NCI-H2081 treated with DMSO at 0.1 percent for 48 hours (cell line): ENCODE results near the gene CHN2.

ENCODE experiments used
- DNase-seq: peaks from one replicate; lab custom pipeline; 2025; lab: John Stamatoyannopoulos, UW

CHN2 gene

GRCh38 chr7:29405891-29406290 is 211.3 kb downstream of the CHN2 start:
- no peak for DNase-seq

- DNase-seq = no peak
Observed at GRCh38 chr7:29406366-29406765, 211.8 kb downstream of the CHN2 start.

GRCh38 chr7:29408841-29409243 is 214.3 kb downstream of the CHN2 start:
- peak; percentile 67 for DNase-seq

GRCh38 chr7:29410996-29411395 is 216.4 kb downstream of the CHN2 start:
- no peak for DNase-seq

GRCh38 chr7:29412912-29413311 is 218.3 kb downstream of the CHN2 start:
- DNase-seq = no peak

GRCh38 chr7:29413626-29414136 is 219.1 kb downstream of the CHN2 start:
- no peak for DNase-seq

- no peak for DNase-seq
Observed at GRCh38 chr7:29414216-29414615, 219.6 kb downstream of the CHN2 start.

- DNase-seq = no peak
Observed at GRCh38 chr7:29415215-29415614, 220.6 kb downstream of the CHN2 start.

GRCh38 chr7:29416276-29416937 is 221.8 kb downstream of the CHN2 start:
- DNase-seq = no peak

- no peak for DNase-seq
Observed at GRCh38 chr7:29416938-29417305, 222.3 kb downstream of the CHN2 start.

- no peak for DNase-seq
Observed at GRCh38 chr7:29418056-29418455, 223.5 kb downstream of the CHN2 start.

GRCh38 chr7:29418651-29419050 is 224.1 kb downstream of the CHN2 start:
- no peak for DNase-seq

- no peak for DNase-seq
Observed at GRCh38 chr7:29420011-29420410, 225.4 kb downstream of the CHN2 start.

- no peak for DNase-seq
Observed at GRCh38 chr7:29421010-29421956, 226.7 kb downstream of the CHN2 start.

- DNase-seq = no peak
Observed at GRCh38 chr7:29422829-29423228, 228.3 kb downstream of the CHN2 start.

- DNase-seq = no peak
Observed at GRCh38 chr7:29424295-29424983, 229.9 kb downstream of the CHN2 start.

GRCh38 chr7:29424984-29425309 is 230.4 kb downstream of the CHN2 start:
- no peak for DNase-seq

GRCh38 chr7:29426587-29426986 is 232.0 kb downstream of the CHN2 start:
- DNase-seq = no peak

GRCh38 chr7:29429401-29429800 is 234.8 kb downstream of the CHN2 start:
- no peak for DNase-seq

GRCh38 chr7:29430279-29430949 is 235.8 kb downstream of the CHN2 start:
- DNase-seq = no peak

GRCh38 chr7:29431686-29432085 is 237.1 kb downstream of the CHN2 start:
- no peak for DNase-seq

- DNase-seq = no peak
Observed at GRCh38 chr7:29432721-29433120, 238.1 kb downstream of the CHN2 start.
